OCI-LY3 (cell line): ENCODE results near the gene TFEB.

Experiments used
- H2AFZ ChIP-seq: fragments of 200-600, 300-600 bp; shearing (Covaris generic); 2 replicates; pipeline ENCODE4 v1.6.0; 2014; ENCODE audit warnings: antibody characterized with exemption, low read depth, low read length
- H3K27ac ChIP-seq: fragments of 200-600, 300-600 bp; sonication (generic); 2 replicates; pipeline ENCODE4 v1.5.1; 2014; ENCODE audit warnings: mild to moderate bottlenecking, low read length, moderate library complexity, mixed read lengths
- H3K27me3 ChIP-seq: fragments of 200-600, 300-600 bp; sonication (generic); 2 replicates; pipeline ENCODE4 v1.6.1; 2014; ENCODE audit warnings: low read depth, low read length, mixed read lengths
- H3K36me3 ChIP-seq: fragments of 200-600, 300-600 bp; sonication (generic); replicated peaks from 2 replicates; pipeline ENCODE3; 2014; ENCODE audit warnings: low read depth, low read length, mixed read lengths
- H3K4me1 ChIP-seq: fragments of 300-600, 200-600 bp; sonication (generic); 2 replicates; pipeline ENCODE4 v1.6.1; 2014; ENCODE audit warnings: low read length, mixed read lengths
- H3K4me2 ChIP-seq: fragments of 200-600, 300-600 bp; sonication (generic); 2 replicates; pipeline ENCODE4 v1.6.1; 2014; ENCODE audit warnings: low read length, mixed read lengths
- H3K4me3 ChIP-seq: fragments of 300-600, 200-600 bp; sonication (generic); 2 replicates; pipeline ENCODE4 v1.5.1; 2014; ENCODE audit warnings: antibody characterized with exemption, mild to moderate bottlenecking, low read length, moderate library complexity
- H3K79me2 ChIP-seq: fragments of 300-600, 200-600 bp; shearing (Covaris generic); 2 replicates; pipeline ENCODE4 v1.6.1; 2014; ENCODE audit warnings: mild to moderate bottlenecking, low read length, mixed read lengths
- H3K9ac ChIP-seq: fragments of 300-600, 200-600 bp; shearing (Covaris generic); 2 replicates; pipeline ENCODE4 v1.6.0; 2014; ENCODE audit warnings: mild to moderate bottlenecking, low read length, moderate library complexity
- H3K9me3 ChIP-seq: fragments of 200-600, 300-600 bp; shearing (Covaris generic); 2 replicates; pipeline ENCODE4 v1.6.1; 2014; ENCODE audit warnings: low read length, mixed read lengths; ENCODE audit not compliant: insufficient read depth
- H4K20me1 ChIP-seq: fragments of 200-600, 300-600 bp; sonication (generic); 2 replicates; pipeline ENCODE4 v1.6.1; 2016; ENCODE audit warnings: low read length, mixed read lengths; ENCODE audit not compliant: insufficient read depth
- EZH2phosphoT487 ChIP-seq: fragments of 200-600 bp; shearing (Covaris generic); IDR thresholded peaks from 2 replicates; pipeline ENCODE4 v1.6.1; 2018; ENCODE audit warnings: antibody characterized with exemption, mixed run types, low read depth
- TF ChIP-seq, protein P1 (sequence below): fragments of 200-600, 300-600 bp; sonication (generic); IDR thresholded peaks from 2 replicates; pipeline ENCODE4 v1.5.1; 2014; ENCODE audit warnings: antibody characterized with exemption, low read length, low read depth

Gene TFEB

DNA sequence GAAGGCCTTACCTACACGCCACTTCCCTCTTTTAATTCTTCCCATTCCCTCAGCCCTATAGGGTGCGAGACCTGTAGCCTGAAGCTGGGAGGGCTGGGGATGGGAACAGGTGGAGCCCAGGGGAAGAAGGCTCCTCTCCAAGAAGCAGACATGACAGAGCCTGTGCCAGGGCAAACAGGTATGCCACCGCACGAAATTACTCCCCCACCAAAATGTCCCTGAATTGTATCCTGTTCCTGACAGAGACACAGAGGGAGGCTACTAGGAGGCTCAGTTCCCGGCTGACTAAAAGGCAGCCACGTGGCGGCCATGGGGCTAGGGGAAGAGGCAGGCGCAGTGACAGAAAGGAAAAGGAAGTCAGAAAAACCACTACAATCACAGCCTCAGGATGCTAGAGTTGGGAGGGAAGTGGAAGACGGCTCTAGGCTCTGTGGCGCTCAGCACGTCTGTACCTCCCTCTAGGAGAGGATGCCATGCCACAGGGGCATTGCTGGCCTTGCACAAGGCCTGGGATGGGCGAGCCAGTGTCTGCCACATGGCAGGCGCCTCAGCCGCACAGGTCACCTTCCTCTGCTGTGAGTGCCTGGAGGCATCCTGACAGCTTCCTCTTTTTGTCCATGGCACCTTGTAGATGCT, 27.7 kb downstream of the TFEB start:
- no peaks in the 10 kb centered on the region for H3K27me3 ChIP-seq
- H3K27ac ChIP-seq, result peak overlapping the region; percentile 95
- no peaks in the 10 kb centered on the region for H3K9me3 ChIP-seq
- H3K9ac ChIP-seq, result peak overlapping the region; percentile 94
- peaks cover 96% of the 10 kb centered on the region for H3K79me2 ChIP-seq
- TF ChIP-seq, protein P1, sequence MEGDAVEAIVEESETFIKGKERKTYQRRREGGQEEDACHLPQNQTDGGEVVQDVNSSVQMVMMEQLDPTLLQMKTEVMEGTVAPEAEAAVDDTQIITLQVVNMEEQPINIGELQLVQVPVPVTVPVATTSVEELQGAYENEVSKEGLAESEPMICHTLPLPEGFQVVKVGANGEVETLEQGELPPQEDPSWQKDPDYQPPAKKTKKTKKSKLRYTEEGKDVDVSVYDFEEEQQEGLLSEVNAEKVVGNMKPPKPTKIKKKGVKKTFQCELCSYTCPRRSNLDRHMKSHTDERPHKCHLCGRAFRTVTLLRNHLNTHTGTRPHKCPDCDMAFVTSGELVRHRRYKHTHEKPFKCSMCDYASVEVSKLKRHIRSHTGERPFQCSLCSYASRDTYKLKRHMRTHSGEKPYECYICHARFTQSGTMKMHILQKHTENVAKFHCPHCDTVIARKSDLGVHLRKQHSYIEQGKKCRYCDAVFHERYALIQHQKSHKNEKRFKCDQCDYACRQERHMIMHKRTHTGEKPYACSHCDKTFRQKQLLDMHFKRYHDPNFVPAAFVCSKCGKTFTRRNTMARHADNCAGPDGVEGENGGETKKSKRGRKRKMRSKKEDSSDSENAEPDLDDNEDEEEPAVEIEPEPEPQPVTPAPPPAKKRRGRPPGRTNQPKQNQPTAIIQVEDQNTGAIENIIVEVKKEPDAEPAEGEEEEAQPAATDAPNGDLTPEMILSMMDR, result no peak
- TF ChIP-seq EZH2phosphoT487, result no peak
- H3K4me2 ChIP-seq, result peak overlapping the region; percentile 95
- peaks cover 57% of the 10 kb centered on the region for H3K4me1 ChIP-seq
- H3K36me3 ChIP-seq, result peaks cover 38% of the 10 kb centered on the region
- peak overlapping the region; percentile 70 for H3K4me3 ChIP-seq
- H4K20me1 ChIP-seq, result peaks cover 35% of the 10 kb centered on the region
- H2AFZ ChIP-seq, result no peak overlapping the region

DNA sequence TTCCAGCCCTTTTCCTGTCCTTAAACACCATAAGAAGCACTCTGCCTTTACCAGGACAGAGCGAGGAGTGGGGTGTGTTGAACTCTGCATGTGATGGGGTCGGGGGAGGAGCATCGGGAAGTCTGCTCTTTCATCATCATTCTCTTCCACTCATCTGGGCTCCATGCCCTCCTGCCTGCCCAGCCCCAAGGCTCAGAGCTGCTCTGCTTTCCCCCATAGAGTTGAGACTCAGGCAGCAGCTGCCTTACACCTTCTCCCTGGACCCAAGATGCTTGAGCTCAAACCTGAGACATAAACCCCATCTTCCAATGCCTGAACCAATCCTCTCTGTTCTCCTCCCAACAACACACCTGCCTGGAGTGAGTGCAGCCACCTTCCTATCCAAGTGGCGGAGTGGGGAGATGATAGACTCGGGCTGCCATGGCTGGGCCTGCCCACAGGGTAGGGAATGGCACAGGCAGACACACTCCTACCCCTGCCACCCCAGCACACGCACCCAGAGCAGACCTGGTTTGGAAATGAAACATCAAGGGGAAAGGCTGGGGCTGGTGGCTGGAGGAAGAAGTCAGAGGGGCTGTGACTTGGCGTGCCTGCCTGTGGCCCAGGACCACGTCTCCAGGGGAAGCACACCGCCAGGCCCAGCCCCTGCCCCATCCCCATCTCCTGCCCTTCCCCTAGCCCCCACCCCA, 28.4 kb downstream of the TFEB start:
- no peaks in the 10 kb centered on the region for H3K9me3 ChIP-seq
- peak overlapping the region; percentile 94 for H3K9ac ChIP-seq
- peak overlapping the region; percentile 95 for H3K27ac ChIP-seq
- H3K4me3 ChIP-seq, result peak overlapping the region; percentile 70
- H3K27me3 ChIP-seq, result no peaks in the 10 kb centered on the region
- H2AFZ ChIP-seq, result no peak overlapping the region
- peaks cover 34% of the 10 kb centered on the region for H4K20me1 ChIP-seq
- peaks cover 57% of the 10 kb centered on the region for H3K4me1 ChIP-seq
- peaks cover 44% of the 10 kb centered on the region for H3K36me3 ChIP-seq
- H3K4me2 ChIP-seq, result peak overlapping the region; percentile 95
- TF ChIP-seq EZH2phosphoT487, result no peak
- TF ChIP-seq, protein P1, result no peak
- peaks cover 96% of the 10 kb centered on the region for H3K79me2 ChIP-seq

DNA sequence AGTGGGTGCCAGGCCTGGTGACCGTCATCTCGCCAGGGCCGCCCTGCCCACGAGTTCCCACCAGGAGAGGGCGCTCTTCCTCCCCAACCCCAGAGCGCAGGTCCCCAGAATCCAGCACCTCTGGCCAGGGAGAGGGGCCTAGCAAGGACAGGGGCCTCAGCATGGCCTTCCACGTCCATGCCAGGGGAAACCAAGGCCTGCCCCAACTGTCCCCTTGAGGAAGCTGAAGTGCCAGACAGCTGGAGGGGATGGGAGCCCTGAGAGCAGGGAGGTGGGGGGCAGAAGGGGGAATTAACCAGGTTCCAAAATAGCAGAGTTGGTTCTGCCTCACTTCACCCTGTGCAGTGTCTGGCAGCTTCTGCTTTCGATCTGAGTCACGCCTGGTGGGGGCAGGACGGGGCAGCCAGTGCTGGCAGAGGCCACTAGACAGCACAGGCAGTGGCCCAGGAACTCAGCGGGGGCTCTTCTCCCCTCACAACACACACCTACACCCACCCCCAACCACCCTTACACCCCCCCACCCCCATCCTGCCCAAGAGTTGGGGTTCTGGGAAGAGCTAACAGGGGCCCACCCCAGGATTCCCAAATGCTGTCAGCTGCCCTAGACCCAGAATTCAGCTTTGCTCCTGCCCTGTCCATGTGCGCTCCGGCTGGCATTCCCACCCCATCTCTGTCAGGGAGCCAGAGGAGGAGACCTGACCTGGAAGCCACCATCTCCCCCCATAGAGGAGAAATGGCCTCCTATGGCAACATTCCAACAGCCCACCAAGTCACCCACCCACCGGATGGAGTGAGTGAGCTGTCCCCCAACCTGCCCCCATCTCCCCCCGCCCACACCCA, 29.2 kb downstream of the TFEB start:
- peaks cover 32% of the 10 kb centered on the region for H4K20me1 ChIP-seq
- H3K27ac ChIP-seq, result peak overlapping the region; percentile 95
- H3K9ac ChIP-seq, result peak overlapping the region; percentile 98
- no peak for TF ChIP-seq EZH2phosphoT487
- TF ChIP-seq, protein P1, result peak; percentile 99
- H3K79me2 ChIP-seq, result peaks cover 95% of the 10 kb centered on the region
- H3K4me3 ChIP-seq, result peak overlapping the region; percentile 77
- H3K4me2 ChIP-seq, result peak overlapping the region; percentile 95
- no peaks in the 10 kb centered on the region for H3K9me3 ChIP-seq
- no peak overlapping the region for H2AFZ ChIP-seq
- H3K27me3 ChIP-seq, result no peaks in the 10 kb centered on the region
- peaks cover 44% of the 10 kb centered on the region for H3K36me3 ChIP-seq
- H3K4me1 ChIP-seq, result peaks cover 57% of the 10 kb centered on the region
